TTC549 (cell line): Measurements from ENCODE around the gene GCHFR.

Experiments
- FAIRE-seq: peaks from 2 replicates; lab custom pipeline; 2012; peaks lifted over from hg19 to GRCh38; lab: Jason Lieb, UNC

Gene GCHFR

DNA sequence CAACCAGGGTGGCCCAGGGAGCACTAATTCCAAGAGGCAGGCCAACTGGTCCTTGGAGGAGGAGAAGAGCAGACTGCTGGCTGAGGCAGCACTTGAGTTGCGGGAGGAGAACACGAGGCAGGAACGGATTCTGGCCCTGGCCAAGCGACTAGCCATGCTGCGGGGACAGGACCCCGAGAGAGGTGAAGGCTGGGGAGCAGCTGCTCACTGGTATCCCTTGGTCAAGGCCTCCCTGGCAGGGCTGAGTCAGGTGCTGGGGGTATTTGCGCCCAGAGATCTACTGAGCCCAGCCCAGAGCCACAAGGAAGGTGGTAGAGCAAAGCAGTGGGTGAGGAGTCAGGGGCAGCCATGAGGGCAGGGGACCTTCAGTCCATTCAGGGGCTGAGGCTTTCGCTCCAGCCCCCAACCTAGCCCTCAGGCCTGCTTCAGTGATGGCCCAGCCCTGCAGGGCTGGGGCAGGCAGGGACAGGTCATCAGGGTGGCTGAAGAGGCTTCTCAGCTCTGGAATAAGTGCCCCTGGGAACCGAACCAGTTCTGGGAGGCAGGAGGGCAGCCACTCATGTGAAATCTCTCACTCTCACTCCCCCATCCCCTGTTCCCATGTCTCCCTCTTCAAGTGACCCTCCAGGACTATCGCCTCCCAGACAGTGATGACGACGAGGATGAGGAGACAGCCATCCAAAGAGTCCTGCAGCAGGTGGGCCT, 49.0 kb downstream of the GCHFR start:
- no peak for FAIRE-seq

GRCh38 chr15:40815042-40815698, 51.3 kb downstream of the GCHFR start:
- no peak for FAIRE-seq
